Measurements from ENCODE around the gene ZNF280C.

The ZNF280C gene

GRCh38 chrX:130174937-130175336, 93.8 kb downstream of the ZNF280C start:
- DNase-seq: no peak

- DNase-seq: peak; percentile 68 to 81 (median 80)
These were observed 94.5 kb downstream of the ZNF280C start for GRCh38 chrX:130174045-130174704.

GRCh38 chrX:130173190-130173895, 95.4 kb downstream of the ZNF280C start:
- DNase-seq: peak; percentile 82 to 91 (median 90)

- DNase-seq: no peak
These were observed 96.4 kb downstream of the ZNF280C start for GRCh38 chrX:130172127-130172845.

- DNase-seq: peak in 1 of 3 donors; percentile 27
These were observed 97.1 kb downstream of the ZNF280C start, which contains the start of gene RAB33A for GRCh38 chrX:130171446-130172126. Gene RAB33A, plus strand, starts transcription at chrX:130171962. Its CDS starts 101 bp downstream, at chrX:130172063.

GRCh38 chrX:130170752-130171445, 97.8 kb downstream of the ZNF280C start:
- peak; percentile 32 to 61 (median 52) for DNase-seq

- DNase-seq: no peak
These were observed 101.7 kb downstream of the ZNF280C start for GRCh38 chrX:130167040-130167439.

GRCh38 chrX:130166503-130166777, 102.3 kb downstream of the ZNF280C start:
- DNase-seq: no peak

GRCh38 chrX:130165703-130166502, 102.8 kb downstream of the ZNF280C start, which contains the start of gene AIFM1:
Gene AIFM1, minus strand, starts transcription at chrX:130165841. Its CDS starts 185 bp downstream, at chrX:130165656.
- DNase-seq: peak; percentile 90 to 92 (median 90)

GRCh38 chrX:130165181-130165702, 103.5 kb downstream of the ZNF280C start:
- DNase-seq: peak in 2 of 3 donors; percentile 40 to 50

GRCh38 chrX:130163398-130163797, 105.3 kb downstream of the ZNF280C start:
- no peak for DNase-seq

- no peak for DNase-seq
These were observed 106.5 kb downstream of the ZNF280C start for GRCh38 chrX:130162094-130162735.

GRCh38 chrX:130159776-130160175, 108.9 kb downstream of the ZNF280C start:
- DNase-seq: no peak

- DNase-seq: no peak
These were observed 110.4 kb downstream of the ZNF280C start for GRCh38 chrX:130158311-130158710.

- no peak for DNase-seq
These were observed 113.1 kb downstream of the ZNF280C start for GRCh38 chrX:130155564-130155963.
